Measurements from ENCODE around the gene ITGB3. TPM values are rescaled to one million over a fixed set of nuclear protein-coding genes. Genes with fewer than 3 reads are reported as not detected.
A peak's percentile ranks its signal among the peaks of the same experiment; 100 is the strongest.

ITGB3 gene
- total and polyA plus RNA-seq, 9 of the 15 experiments (the other 6 are each of a cell fraction or from before 2014, with no cell fraction given) = 0.08 to 2.6 (median 0.62) TPM; not detected in 1

DNA sequence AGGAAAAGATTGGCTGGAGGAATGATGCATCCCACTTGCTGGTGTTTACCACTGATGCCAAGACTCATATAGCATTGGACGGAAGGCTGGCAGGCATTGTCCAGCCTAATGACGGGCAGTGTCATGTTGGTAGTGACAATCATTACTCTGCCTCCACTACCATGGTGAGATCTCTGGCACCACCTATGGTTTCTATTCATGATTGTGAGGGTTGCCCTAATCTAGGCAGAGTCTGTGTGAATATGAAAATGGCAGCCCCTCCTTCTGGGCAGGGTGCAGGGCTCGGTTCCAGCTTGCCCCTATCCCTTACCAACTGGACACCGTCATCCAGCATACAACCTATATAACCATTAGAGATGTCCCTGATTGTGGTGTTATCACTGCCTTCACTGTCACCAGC lies 33.4 kb downstream of the ITGB3 start:
- Histone ChIP-seq H4K20me1 (replicated peaks; ENCODE audit: control insufficient read depth, insufficient read depth, low read length) (no peaks in the 10 kb centered on the region), H3K9me3 (replicated peaks; ENCODE audit: control insufficient read depth, insufficient read depth, low read depth, low read length) (no peaks in the 10 kb centered on the region), H3K36me3 (ENCODE audit: control insufficient read depth, insufficient read depth, low read length) (no peaks in the 10 kb centered on the region), H3K9me1 (ENCODE audit: control insufficient read depth, insufficient read depth, low read length) (peaks cover 7% of the 10 kb centered on the region), H3K79me2 (ENCODE audit: control insufficient read depth, insufficient read depth, low read length) (no peaks in the 10 kb centered on the region), H3K4me1 (replicated peaks in 1 of 2; ENCODE audit: control insufficient read depth in 2 of 2, insufficient read depth in 2 of 2, low read length in 2 of 2) (peaks cover 40 to 62% of the 10 kb centered on the region in 2 experiments), H3K27me3 (ENCODE audit: control insufficient read depth in 2 of 2, insufficient read depth in 2 of 2, low read length in 2 of 2) (no peaks in the 10 kb centered on the region), H3K27ac (ENCODE audit: extremely low read depth, low read depth, low read length) (peak overlapping the region; percentile 40; the same call in 2 of the 3 replicates), H3K4me3 (no peak overlapping the region), H2AFZ (ENCODE audit: low read depth, low read length) (peak overlapping the region; percentile 74; the same call in 1 of the 2 replicates), H3K9ac (ENCODE audit: insufficient read depth in 1 of 2, low read depth in 2 of 2, low read length in 2 of 2) (peak overlapping the region in 1 of 2 experiments; percentile 32; a peak in 2 of 4 replicates), H3K4me2 (ENCODE audit: insufficient read depth, low read length) (peak overlapping the region; percentile 28)
- in situ Hi-C loops (cut with MboI) (no loop called here), intact Hi-C loops (cut with micrococcal nuclease) (no loop called here)
- FAIRE-seq = no peak
- 75% methylated on average over 4 of the region's 4 CpGs for WGBS (ENCODE audit: insufficient coverage, low coverage, missing lambda C conversion rate)
- ATAC-seq = no peak
- no TSS peak for BruUV-seq (replicated peaks)
- TF ChIP-seq GABPA (tag; conservative IDR thresholded peaks at IDR 0.05; ENCODE audit: low read depth) = no peak
- TF ChIP-seq, protein P1, sequence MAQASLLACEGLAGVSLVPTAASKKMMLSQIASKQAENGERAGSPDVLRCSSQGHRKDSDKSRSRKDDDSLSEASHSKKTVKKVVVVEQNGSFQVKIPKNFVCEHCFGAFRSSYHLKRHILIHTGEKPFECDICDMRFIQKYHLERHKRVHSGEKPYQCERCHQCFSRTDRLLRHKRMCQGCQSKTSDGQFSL (CRISPR knock-in tag; IDR thresholded peaks at IDR 0.05) = 0 out of 2 replicates have a peak, but pooled peaks have one; percentile 23
- TF ChIP-seq, protein P1 (tag; IDR thresholded peaks at IDR 0.05) = no peak
- 0 out of 2 replicates have a peak, but pooled peaks have one; percentile 23 for TF ChIP-seq TCF15 (CRISPR knock-in tag; IDR thresholded peaks at IDR 0.05)
- POLR2A ChIA-PET = interaction anchor here (0.8 to 5.2 kb wide), 5 partner anchors 12 to 26 kb away, joined by 3 to 34 read pairs (median 5); no protein-coding TSS in a partner anchor
- CTCF ChIA-PET (ENCODE audit: low intra/inter-chr PET ratio) = no interaction called here
- no peak for DNase-seq (ENCODE audit: extremely low read depth in 1 of 4, low spot score in 3 of 4)
